Sigmoid colon (tissue), 4 donors: ENCODE data around the gene GPR21.

Source experiments
- CTCF ChIP-seq, 4 experiments: fragments of 450-650 bp in 3 of 4; fragments of 200-600 bp in 1 of 4; IDR thresholded peaks; one replicate each; pipeline ENCODE4 v1.5.1; 2016 to 2019; ENCODE audit warnings: antibody characterized with exemption in 4 of 4, mild to moderate bottlenecking in 3 of 4, moderate library complexity in 2 of 4
- EP300 ChIP-seq, 4 donors: sonication (generic); formaldehyde crosslinking; IDR thresholded peaks; one replicate each; pipeline ENCODE4 v1.6.1; 2017; ENCODE audit warnings: antibody characterized with exemption in 4 of 4
- POLR2A ChIP-seq, 2 donors: fragments of 450-650 bp; IDR thresholded peaks; one replicate each; pipeline ENCODE4 v1.6.1; 2016; ENCODE audit warnings: antibody characterized with exemption in 2 of 2, mild to moderate bottlenecking in 2 of 2, moderate library complexity in 2 of 2
- POLR2AphosphoS5 ChIP-seq, 4 donors: sonication (generic); formaldehyde crosslinking; IDR thresholded peaks; one replicate each; pipeline ENCODE4 v1.6.1; 2017; ENCODE audit warnings: antibody characterized with exemption in 4 of 4

DNA sequence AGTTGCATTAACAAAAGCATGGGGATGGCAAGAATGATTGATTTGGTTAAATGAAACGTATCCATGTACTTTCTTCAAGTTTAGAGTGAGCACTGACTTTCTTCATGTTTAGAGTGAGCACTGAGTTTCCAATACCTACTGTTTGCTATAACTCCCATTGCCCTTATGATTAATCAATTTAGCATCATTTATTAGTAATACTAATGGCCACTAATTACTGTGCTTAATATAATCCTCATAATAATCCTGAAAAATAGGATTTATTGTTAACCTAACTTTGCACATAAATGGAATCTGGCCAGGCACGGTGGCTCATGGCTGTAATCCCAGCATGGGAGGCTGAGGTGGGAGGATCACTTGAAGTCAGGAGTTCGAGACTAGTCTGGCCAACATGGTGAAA is 22.1 kb upstream of the GPR21 start:
- TF ChIP-seq CTCF (IDR thresholded peaks at IDR 0.05) (no peak), POLR2AphosphoS5 (IDR thresholded peaks at IDR 0.05) (no peak), POLR2A (IDR thresholded peaks at IDR 0.05) (no peak), EP300 (IDR thresholded peaks at IDR 0.05) (no peak)
